GM12874 (cell line): ENCODE measurements around the gene CPZ.

Source experiments
- TF ChIP-seq, protein P1 (sequence below): IDR thresholded peaks from 2 replicates; pipeline ENCODE4 v1.5.1; 2011; ENCODE audit warnings: low read depth, mild to moderate bottlenecking, control low read depth, low read length, moderate library complexity; ENCODE audit not compliant: insufficient read depth

CPZ gene

DNA sequence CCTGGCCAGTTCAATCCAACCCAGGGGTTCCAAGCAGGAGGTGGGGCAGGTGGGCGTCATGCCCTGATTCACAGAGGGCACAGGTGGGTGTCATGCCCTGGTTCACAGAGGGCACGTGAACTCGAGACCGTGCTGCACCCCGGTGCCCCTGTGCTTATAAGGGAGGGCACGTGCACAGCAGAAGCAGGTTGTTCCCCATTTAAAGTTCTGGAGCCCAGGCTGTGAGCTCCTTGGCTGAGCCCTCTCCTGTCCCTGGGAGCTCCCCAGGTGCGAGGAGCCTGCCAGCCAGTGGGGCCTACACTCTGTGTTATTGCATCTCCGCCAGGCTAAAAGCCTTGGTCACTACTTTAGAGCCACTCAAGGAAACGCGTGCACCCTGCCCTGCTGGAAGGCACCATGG, 3.2 kb upstream of the CPZ start:
- TF ChIP-seq, protein P1, sequence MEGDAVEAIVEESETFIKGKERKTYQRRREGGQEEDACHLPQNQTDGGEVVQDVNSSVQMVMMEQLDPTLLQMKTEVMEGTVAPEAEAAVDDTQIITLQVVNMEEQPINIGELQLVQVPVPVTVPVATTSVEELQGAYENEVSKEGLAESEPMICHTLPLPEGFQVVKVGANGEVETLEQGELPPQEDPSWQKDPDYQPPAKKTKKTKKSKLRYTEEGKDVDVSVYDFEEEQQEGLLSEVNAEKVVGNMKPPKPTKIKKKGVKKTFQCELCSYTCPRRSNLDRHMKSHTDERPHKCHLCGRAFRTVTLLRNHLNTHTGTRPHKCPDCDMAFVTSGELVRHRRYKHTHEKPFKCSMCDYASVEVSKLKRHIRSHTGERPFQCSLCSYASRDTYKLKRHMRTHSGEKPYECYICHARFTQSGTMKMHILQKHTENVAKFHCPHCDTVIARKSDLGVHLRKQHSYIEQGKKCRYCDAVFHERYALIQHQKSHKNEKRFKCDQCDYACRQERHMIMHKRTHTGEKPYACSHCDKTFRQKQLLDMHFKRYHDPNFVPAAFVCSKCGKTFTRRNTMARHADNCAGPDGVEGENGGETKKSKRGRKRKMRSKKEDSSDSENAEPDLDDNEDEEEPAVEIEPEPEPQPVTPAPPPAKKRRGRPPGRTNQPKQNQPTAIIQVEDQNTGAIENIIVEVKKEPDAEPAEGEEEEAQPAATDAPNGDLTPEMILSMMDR: no peak

DNA sequence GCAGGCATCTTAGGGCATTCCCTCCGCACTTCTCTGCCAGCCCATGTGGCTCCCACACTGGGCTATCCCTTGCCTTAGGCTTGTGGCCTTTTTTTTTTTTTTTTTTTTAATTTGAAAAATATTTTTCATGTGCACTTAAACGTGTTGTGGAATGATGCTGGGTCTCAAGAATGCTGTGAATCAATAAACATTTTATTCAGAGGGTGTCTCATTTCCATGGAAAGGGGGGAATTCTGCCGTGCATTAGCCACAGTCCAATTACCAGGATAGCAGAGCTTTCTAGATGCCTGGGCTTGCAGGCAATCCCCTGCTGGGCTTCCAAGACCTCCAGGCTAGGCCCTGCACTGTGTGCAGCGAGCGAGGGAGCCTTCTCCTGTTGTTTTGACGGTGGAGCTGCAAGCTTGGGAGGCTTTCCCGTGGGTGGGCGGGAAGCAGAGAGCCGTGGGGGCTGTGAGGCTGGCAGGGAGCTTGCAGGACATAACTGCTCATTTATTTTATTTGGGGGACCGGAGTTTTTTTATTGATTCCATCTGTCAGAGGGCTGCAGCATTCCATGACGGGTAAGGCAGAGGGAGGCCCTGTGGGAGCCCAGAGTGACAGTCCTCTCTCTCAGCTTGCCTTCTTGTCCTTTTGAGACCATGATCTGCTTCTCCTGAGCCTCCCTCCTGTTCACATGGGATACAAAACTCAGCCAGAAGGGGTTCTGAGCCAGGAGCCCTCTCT, 2.6 kb upstream of the CPZ start:
- TF ChIP-seq, protein P1: no peak

DNA sequence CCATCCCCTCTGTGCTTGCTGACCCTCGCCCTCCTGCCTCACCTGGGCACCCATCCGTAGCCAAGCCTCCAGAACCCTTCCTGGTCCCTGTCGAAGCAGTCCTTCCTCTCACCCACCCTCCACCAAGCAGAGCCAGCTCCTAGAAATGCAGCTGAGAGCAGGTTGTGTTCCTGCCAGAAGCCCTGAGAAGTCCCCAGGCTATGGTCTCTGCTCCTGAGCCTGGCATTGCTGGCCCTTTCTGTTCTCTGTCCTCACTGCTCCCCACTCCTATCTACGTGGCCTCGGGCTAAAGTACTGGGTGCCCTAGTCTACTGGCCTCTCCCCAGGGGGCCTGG, 2.1 kb upstream of the CPZ start:
- TF ChIP-seq, protein P1: no peak

DNA sequence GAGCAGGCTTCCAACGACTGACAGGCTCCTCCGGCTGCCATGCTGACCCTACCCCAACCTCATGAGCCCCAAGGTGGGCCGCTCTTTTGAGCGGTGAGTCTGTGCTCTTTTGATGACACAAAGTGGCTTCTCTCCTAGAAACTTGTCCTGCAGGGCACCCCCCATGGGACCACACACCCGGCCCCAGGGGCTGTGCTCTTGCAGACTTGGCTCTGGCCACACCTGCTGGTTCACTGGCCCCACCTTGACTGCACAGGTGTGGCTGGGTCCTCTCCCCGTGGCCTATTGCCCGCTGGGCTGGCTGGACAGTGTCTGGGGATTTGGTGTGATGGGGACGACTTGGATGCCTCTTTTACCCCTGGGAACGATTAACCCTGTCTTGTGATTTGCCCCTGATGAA, 1.5 kb upstream of the CPZ start:
- TF ChIP-seq, protein P1: no peak

DNA sequence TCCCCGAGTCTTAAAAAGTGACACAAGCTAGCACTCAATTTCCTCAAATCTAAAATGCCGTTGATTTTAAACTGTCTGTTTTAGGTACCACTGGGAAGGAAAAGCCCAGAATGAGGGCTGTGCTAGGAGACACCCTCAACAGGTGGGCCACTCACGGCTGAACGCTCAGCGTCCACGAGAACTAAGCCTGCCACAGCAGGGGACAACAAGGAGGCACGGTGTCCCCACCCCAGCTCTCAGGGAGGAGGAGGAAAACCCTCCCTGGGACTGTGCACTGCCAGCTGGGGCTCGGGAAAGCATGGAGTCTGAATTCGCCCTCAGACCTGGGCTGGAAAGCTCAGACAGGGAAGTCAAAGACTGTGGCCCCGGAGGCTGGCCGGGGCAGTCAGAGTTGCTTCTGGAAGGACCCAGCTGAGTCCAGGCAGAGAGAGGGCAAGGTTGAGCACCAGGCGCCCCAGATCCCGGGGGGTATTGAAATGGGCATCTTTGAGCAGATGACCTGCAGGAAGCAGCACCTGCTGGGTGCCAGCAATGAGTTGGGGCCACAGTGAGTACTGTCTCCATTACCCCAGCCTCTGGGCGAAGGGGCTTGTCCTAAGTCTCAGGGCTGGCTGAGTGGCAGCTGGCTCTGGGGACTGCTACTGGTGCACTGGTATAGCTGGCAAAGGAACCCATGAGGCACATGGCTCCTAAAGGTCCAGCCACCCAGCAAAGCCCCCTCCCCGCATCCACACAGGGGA, 769 bp upstream of the CPZ start:
- TF ChIP-seq, protein P1: no peak

DNA sequence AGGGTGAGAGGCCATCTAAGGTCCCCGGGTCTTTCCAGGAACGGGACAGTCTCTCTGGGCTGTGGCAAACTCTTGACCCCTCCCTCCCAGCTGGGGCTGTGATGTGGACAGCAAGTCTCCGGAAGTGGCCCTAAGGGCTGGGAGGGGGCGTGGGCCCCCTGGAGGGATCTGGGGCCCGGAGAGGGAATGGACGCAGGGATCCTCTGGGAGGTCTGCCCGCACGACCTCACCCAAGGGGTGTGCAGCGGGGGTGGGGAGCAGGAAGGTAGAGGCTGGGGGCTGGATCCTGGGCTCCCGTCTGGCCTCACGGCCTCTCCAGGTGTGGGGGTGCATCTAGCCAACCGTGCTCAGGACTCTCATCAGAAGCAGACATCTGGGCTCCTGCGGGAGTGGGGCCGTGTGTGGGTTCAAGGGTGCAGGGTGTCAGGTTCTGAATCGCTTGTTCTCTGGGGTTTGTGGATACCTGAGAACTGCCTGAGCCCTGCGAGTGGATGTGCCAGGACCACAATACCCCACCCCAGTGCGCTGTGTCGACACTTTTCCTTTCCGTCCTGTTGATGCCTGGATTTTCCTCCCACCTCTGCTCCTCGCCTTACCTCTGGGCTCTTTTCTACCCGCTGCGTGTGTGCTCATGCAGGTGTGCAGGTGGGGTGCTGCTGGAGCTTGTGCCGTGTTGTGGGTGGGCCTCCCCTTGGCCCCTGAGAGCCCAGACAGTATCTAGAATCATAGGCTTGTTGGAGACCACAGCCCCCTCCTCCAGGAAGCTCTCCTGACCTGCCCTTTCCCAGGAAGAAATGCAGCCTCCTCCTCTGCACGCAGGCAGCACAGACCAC, 915 bp downstream of the CPZ start:
- TF ChIP-seq, protein P1: no peak

DNA sequence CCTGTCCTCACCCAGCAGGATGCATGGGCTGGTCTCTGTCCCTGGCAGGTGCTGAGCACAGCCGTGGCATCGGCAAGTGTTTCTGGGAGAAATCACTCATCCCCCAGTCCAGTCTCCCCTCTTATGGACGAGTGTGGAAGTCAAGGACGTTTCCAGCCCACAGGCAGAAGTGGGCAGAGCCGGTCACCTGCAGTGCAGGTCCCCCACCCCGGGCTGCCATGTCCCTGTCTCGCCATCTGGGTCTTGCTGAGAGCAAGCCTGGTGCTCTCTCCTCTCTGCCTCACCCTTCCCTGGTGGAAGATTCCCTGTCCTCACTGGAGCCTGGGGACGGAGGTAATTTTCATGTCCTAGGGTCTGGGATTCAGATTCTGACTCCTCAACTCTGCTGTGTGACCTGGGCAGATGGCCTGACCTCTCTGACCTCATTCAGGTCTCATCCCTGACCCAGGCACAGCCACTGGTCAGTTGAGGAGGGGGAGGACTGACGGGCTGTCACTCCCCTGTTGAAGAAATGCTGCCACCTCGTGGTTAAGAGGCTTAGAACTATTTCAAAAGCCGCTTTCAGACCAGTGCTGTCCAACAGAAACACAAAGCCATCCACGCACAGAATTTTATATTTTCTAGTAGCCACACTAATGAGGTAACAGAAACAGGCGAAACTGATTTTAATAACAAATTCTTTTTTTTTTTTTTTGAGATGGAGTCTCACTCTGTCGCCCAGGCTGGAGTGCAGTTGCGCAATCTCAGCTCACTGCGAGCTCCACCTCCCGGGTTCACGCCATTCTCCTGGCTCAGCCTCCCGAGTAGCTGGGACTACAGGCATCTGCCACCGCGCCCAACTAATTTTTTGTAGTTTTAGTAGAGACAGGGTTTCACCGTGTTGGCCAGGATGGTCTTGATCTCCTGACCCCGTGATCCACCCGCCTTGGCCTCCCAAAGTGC, 1.8 kb downstream of the CPZ start:
- TF ChIP-seq, protein P1: peak; percentile 54; the same call in 1 of the 2 replicates
